Keratinocyte (primary cell): Measurements from ENCODE around the gene CEBPG. TPM values are rescaled to one million over a fixed set of nuclear protein-coding genes. Genes with fewer than 3 reads are reported as not detected.

Source experiments
- DNase-seq: peaks from one replicate; pipeline ENCODE4 v3.0.0-alpha.2; 2011; ENCODE audit warnings: low read depth, missing footprints, low spot score
- FAIRE-seq: peaks from 2 replicates; lab custom pipeline; 2011; peaks lifted over from hg19 to GRCh38; lab: Jason Lieb, UNC
- H2AFZ ChIP-seq: 2 replicates; pipeline ENCODE4 v1.6.0; 2012; ENCODE audit warnings: low read length, control low read depth, inconsistent platforms; ENCODE audit not compliant: control insufficient read depth
- H3K27ac ChIP-seq: 2 replicates; pipeline ENCODE4 v1.5.1; 2011; ENCODE audit warnings: low read length; ENCODE audit not compliant: control insufficient read depth, insufficient read depth
- H3K27me3 ChIP-seq: 3 replicates; pipeline ENCODE4 v1.6.0; 2011; ENCODE audit warnings: low read length; ENCODE audit not compliant: control insufficient read depth, insufficient read depth; ENCODE audit errors: extremely low read depth
- H3K36me3 ChIP-seq, 2 experiments: 2 replicates in 1 of 2; 3 replicates in 1 of 2; pipeline ENCODE4 v1.5.1; 2011; ENCODE audit warnings: low read length in 2 of 2, mild to moderate bottlenecking in 1 of 2; ENCODE audit not compliant: control insufficient read depth in 2 of 2, insufficient read depth in 2 of 2; ENCODE audit errors: extremely low read depth in 1 of 2
- H3K4me1 ChIP-seq: 3 replicates; pipeline ENCODE4 v1.5.1; 2011; ENCODE audit warnings: low read length; ENCODE audit not compliant: control insufficient read depth, insufficient read depth; ENCODE audit errors: extremely low read depth
- H3K4me2 ChIP-seq: 3 replicates; pipeline ENCODE4 v1.6.0; 2011; ENCODE audit warnings: low read depth, low read length; ENCODE audit not compliant: control insufficient read depth, insufficient read depth; ENCODE audit errors: extremely low read depth
- H3K4me3 ChIP-seq, 3 experiments: fragments of 200-600 bp in 1 of 3; sonication (generic) in 1 of 3; 2 replicates in 2 of 3; 3 replicates in 1 of 3; pipeline ENCODE4 v1.5.1; 2011 to 2016; ENCODE audit warnings: low read length in 3 of 3, mild to moderate bottlenecking in 3 of 3, control low read depth in 2 of 3, inconsistent platforms in 1 of 3, low read depth in 1 of 3, mixed read lengths in 1 of 3, mixed run types in 1 of 3, moderate library complexity in 1 of 3; ENCODE audit not compliant: control insufficient read depth in 2 of 3, insufficient read depth in 2 of 3; ENCODE audit errors: extremely low read depth in 1 of 3
- H3K79me2 ChIP-seq: 2 replicates; pipeline ENCODE4 v1.6.0; 2012; ENCODE audit warnings: low read length; ENCODE audit not compliant: control insufficient read depth, insufficient read depth
- H3K9ac ChIP-seq: 3 replicates; pipeline ENCODE4 v1.6.0; 2011; ENCODE audit warnings: low read length; ENCODE audit not compliant: control insufficient read depth, insufficient read depth; ENCODE audit errors: extremely low read depth
- H3K9me1 ChIP-seq: 3 replicates; pipeline ENCODE4 v1.6.0; 2011; ENCODE audit warnings: low read length; ENCODE audit not compliant: control insufficient read depth, insufficient read depth; ENCODE audit errors: extremely low read depth
- H3K9me3 ChIP-seq: 2 replicates; pipeline ENCODE4 v1.5.1; 2012; ENCODE audit warnings: low read depth, low read length; ENCODE audit not compliant: control insufficient read depth
- H4K20me1 ChIP-seq: 3 replicates; pipeline ENCODE4 v1.6.0; 2011; ENCODE audit warnings: low read length; ENCODE audit not compliant: control insufficient read depth, insufficient read depth; ENCODE audit errors: extremely low read depth
- EZH2 ChIP-seq: IDR thresholded peaks from one replicate; pipeline ENCODE4 v1.6.1; 2012; ENCODE audit warnings: inconsistent platforms, mild to moderate bottlenecking, low read length, moderate library complexity
- dilution Hi-C: fragments of 300-500 bp; cut with MboI; formaldehyde crosslinking; loops from one replicate; pipeline ENCODE4 v1.7.0; 2020; ENCODE audit warnings: low sequenced_read_pairs; ENCODE audit not compliant: extremely low pct_ligation_motif_present
- polyA plus RNA-seq, 5 experiments: library from polyadenylated mRNA; depleted of rRNA in 3 of 5; stranded (reverse) in 3 of 5; stranded (forward) in 1 of 5; unstranded in 1 of 5; fragments of >200 nt; gene quantifications; 1 replicate in 1 of 5; 2 replicates in 3 of 5; 3 replicates in 1 of 5; pipeline versions ENCODE4 v1.2.1 to v1.2.3, GENCODE V29; 2011 to 2012; ENCODE audit warnings: missing spikeins in 2 of 5, low read depth in 1 of 5, low replicate concordance in 1 of 5
- TF ChIP-seq, protein P1 (sequence below), 3 experiments: IDR thresholded peaks in 1 of 3; conservative IDR thresholded peaks in 1 of 3; optimal IDR thresholded peaks in 1 of 3; 2 replicates in 2 of 3; 3 replicates in 1 of 3; pipeline versions ENCODE3 to v1.5.1; 2011; ENCODE audit warnings: low read length in 3 of 3, mild to moderate bottlenecking in 3 of 3, moderate library complexity in 2 of 3, control low read depth in 1 of 3, inconsistent platforms in 1 of 3; ENCODE audit not compliant: insufficient read depth in 2 of 3; ENCODE audit errors: extremely low read depth in 1 of 3

Gene CEBPG
- polyA plus RNA-seq, 1 donor (not counting 4 experiments of a cell fraction or from before 2014, with no cell fraction given), result 31.9 TPM

DNA sequence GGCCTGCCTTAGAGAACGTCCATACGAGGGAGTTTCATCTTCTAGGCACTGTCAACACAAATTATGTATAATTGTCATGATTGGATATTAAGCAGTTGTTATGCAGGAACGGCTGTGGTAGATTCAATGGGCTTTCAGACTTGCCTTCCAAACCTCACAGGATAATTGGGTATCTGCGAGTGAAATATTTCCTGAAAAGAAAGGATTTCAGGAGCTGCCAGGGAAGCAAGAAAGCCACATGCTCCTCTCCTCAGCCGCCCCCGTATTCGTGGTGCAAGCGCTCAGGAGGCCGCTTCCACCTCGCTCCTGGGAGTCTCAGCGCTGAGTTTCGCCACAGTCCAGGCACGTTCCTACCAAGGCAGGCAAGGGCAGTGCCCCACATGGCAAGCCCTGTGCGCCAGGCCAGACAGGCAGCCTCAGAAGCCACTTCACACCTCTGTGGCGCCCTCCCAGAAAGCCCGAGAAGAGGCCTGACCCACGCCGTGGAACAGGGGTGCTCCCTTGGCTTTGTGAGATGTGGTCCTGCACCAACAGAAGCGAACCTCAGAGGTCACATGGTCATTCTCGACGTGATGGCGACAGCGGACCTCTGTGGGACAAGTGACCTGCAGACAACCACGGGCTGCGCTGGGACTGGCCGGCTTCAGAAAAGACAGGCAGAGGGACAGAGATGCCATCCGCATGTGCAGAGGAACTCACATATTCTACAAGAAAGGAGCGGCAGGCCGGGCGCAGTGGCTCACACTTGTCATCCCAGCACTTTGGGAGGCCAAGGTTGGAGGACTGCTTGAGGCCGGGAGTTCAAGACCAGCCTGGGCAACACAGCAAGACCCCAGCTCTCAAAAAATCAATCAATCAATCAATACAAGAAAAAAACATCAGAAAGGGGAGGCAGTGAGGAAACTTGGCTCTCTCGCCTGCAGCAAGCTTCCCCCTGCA is 41.4 kb downstream of the CEBPG start:
- Histone ChIP-seq H2AFZ (no peak overlapping the region), H3K79me2 (no peaks in the 10 kb centered on the region), H3K27me3 (no peaks in the 10 kb centered on the region), H3K27ac (no peak overlapping the region), H3K9me1 (no peaks in the 10 kb centered on the region), H3K4me3 (no peak overlapping the region), H3K4me2 (no peak overlapping the region), H3K4me1 (peaks cover 2% of the 10 kb centered on the region), H3K9me3 (no peaks in the 10 kb centered on the region), H3K36me3 (no peaks in the 10 kb centered on the region), H3K9ac (no peak overlapping the region), H4K20me1 (no peaks in the 10 kb centered on the region)
- TF ChIP-seq, protein P1, sequence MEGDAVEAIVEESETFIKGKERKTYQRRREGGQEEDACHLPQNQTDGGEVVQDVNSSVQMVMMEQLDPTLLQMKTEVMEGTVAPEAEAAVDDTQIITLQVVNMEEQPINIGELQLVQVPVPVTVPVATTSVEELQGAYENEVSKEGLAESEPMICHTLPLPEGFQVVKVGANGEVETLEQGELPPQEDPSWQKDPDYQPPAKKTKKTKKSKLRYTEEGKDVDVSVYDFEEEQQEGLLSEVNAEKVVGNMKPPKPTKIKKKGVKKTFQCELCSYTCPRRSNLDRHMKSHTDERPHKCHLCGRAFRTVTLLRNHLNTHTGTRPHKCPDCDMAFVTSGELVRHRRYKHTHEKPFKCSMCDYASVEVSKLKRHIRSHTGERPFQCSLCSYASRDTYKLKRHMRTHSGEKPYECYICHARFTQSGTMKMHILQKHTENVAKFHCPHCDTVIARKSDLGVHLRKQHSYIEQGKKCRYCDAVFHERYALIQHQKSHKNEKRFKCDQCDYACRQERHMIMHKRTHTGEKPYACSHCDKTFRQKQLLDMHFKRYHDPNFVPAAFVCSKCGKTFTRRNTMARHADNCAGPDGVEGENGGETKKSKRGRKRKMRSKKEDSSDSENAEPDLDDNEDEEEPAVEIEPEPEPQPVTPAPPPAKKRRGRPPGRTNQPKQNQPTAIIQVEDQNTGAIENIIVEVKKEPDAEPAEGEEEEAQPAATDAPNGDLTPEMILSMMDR (optimal IDR thresholded peaks at IDR 0.05 in 1 of 3, IDR thresholded peaks at IDR 0.05 in 1 of 3, conservative IDR thresholded peaks at IDR 0.05 in 1 of 3; ENCODE audit: extremely low read depth in 1 of 3, insufficient read depth in 2 of 3, low read length in 3 of 3), result no peak
- no peak for TF ChIP-seq EZH2
- no peak for FAIRE-seq
- dilution Hi-C loops, result no loop called here
- DNase-seq, result no peak

DNA sequence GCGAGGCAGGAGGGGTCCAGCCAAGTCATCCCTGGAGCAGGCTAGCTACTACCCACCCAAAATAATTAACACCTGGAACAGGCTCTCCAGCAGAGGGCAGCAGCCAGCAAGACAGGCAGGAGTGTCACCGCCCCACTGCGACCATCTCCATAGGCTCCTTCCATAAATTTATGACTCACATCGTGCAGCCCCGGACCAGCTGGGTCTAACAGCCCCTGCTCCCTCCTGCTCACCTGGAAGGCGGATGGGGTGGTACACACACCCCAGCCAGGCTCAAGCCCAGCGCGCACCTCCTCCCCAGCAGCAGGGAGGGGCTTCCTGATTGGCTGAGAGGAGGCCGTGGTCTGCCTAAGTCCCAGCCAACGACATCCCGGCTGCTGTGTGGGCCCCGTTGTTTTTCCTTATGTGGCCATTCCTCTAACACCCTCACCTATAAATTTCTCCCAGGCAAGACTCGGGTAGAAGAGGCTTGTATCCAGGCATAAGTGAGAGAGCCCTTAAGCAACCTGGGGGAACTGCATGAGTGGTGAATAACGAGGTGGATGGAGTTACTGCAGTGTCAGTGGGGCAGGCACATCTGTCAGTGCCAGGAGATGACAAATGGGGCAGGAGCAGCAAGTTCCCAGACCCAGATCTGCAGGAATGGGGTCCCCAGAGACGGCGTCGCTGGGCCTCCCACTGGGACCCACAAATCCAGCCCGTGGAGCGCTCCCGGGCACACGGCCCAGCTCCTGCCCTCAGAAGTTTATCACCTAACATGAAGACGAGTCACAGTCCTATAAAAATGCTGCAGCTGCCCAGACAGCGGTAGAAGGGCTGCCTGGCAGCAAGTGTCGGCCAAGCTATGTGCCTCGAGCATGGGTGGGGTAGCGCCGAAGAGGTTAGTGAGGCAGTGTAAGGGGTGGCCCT is 43.1 kb downstream of the CEBPG start:
- DNase-seq (peak; percentile 49), FAIRE-seq (peak; percentile 29)

More for the DNA sequence above, 43.1 kb downstream of the CEBPG start:
- Histone ChIP-seq H2AFZ (peak overlapping the region; percentile 17), H3K9me3 (no peaks in the 10 kb centered on the region), H3K27ac (no peak overlapping the region), H3K36me3 (no peaks in the 10 kb centered on the region), H3K9me1 (no peaks in the 10 kb centered on the region), H3K4me3 (peak overlapping the region in 1 of 3 experiments; percentile 25), H3K4me1 (peaks cover 2% of the 10 kb centered on the region), H3K4me2 (peak overlapping the region; percentile 47), H3K9ac (no peak overlapping the region), H3K79me2 (no peaks in the 10 kb centered on the region), H3K27me3 (no peaks in the 10 kb centered on the region), H4K20me1 (no peaks in the 10 kb centered on the region)
- dilution Hi-C loops, result no loop called here
- TF ChIP-seq EZH2, result no peak
- TF ChIP-seq, protein P1 (optimal IDR thresholded peaks at IDR 0.05 in 1 of 3, IDR thresholded peaks at IDR 0.05 in 1 of 3, conservative IDR thresholded peaks at IDR 0.05 in 1 of 3; ENCODE audit: extremely low read depth in 1 of 3, insufficient read depth in 2 of 3, low read length in 3 of 3), result peak; percentile 79 to 89 (median 83)
